Measurements from ENCODE around the gene ONECUT3. TPM values are rescaled to one million over a fixed set of nuclear protein-coding genes. Genes with fewer than 3 reads are reported as not detected.

ONECUT3 gene
- total and polyA plus RNA-seq, 9 of the 15 experiments (the other 6 are each of a cell fraction or from before 2014, with no cell fraction given), result not detected

DNA sequence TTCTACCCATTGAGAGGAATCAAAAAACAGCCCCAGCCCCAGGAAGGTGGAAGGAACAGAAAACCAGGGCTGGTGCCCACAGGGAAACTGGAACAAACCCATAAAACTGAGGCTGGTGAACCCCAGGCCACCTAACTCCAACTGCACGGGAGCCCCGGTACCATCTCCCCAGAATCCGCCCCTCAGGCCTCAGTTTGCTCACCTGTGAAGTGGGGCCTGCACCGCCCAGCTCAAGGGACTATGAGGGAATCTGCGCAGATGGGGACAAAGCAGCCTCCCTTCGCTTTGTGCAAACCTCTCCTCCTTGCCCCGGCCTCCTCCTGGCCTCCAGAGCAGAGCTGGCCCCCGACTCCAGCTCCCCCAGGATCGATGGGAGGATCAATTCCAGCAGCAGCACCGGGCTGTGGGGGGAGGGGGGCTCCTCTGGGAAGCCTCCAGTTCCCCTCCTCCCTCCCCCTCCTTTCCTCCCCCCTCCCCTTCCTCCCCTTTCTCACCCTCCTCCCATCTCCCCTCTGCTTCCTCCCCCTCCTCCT lies 9.1 kb upstream of the ONECUT3 start:
- no peaks in the 10 kb centered on the region for H4K20me1 ChIP-seq (replicated peaks; ENCODE audit: control insufficient read depth, insufficient read depth, low read length)
- WGBS (ENCODE audit: insufficient coverage, low coverage, missing lambda C conversion rate), result 71% methylated on average over 5 of the region's 10 CpGs
- intact Hi-C loops (cut with micrococcal nuclease) (no loop called here), in situ Hi-C loops (cut with MboI) (no loop called here)
- peaks cover 24 to 60% of the 10 kb centered on the region in 2 experiments for H3K4me1 ChIP-seq (replicated peaks in 1 of 2; ENCODE audit: control insufficient read depth in 2 of 2, insufficient read depth in 2 of 2, low read length in 2 of 2)
- BruUV-seq (replicated peaks), result no TSS peak
- H3K79me2 ChIP-seq (ENCODE audit: control insufficient read depth, insufficient read depth, low read length), result no peaks in the 10 kb centered on the region
- H3K4me2 ChIP-seq (ENCODE audit: insufficient read depth, low read length), result no peak overlapping the region
- H3K4me3 ChIP-seq, result no peak overlapping the region
- ATAC-seq (no peak), FAIRE-seq (no peak), DNase-seq (ENCODE audit: extremely low read depth in 1 of 4, low spot score in 3 of 4) (no peak)
- H3K36me3 ChIP-seq (ENCODE audit: control insufficient read depth, insufficient read depth, low read length), result no peaks in the 10 kb centered on the region
- H3K9me3 ChIP-seq (replicated peaks; ENCODE audit: control insufficient read depth, insufficient read depth, low read depth, low read length), result no peaks in the 10 kb centered on the region
- no peak overlapping the region for H2AFZ ChIP-seq (ENCODE audit: low read depth, low read length)
- H3K9ac ChIP-seq (ENCODE audit: insufficient read depth in 1 of 2, low read depth in 2 of 2, low read length in 2 of 2), result no peak overlapping the region; a peak in 1 of 4 replicates
- ChIA-PET CTCF (ENCODE audit: low intra/inter-chr PET ratio) (no interaction called here), POLR2A (no interaction called here)
- H3K27ac ChIP-seq (ENCODE audit: extremely low read depth, low read depth, low read length), result no peak overlapping the region
- H3K9me1 ChIP-seq (ENCODE audit: control insufficient read depth, insufficient read depth, low read length), result no peaks in the 10 kb centered on the region
- peaks cover 0 to 7% of the 10 kb centered on the region in 2 experiments; a peak in 1 of 5 replicates for H3K27me3 ChIP-seq (ENCODE audit: control insufficient read depth in 2 of 2, insufficient read depth in 2 of 2, low read length in 2 of 2)
- TF ChIP-seq EHMT2 (IDR thresholded peaks at IDR 0.05) (no peak), ZNF3 (CRISPR knock-in tag; IDR thresholded peaks at IDR 0.05) (no peak), HDAC2 (IDR thresholded peaks at IDR 0.05) (no peak), ZNF589 (CRISPR knock-in tag; IDR thresholded peaks at IDR 0.05; ENCODE audit: low read depth) (no peak), XRCC5 (IDR thresholded peaks at IDR 0.05; ENCODE audit: low read depth, low read length) (no peak), GATAD2A (IDR thresholded peaks at IDR 0.05) (no peak), SRSF3 (IDR thresholded peaks at IDR 0.05; ENCODE audit: insufficient read depth, low read length) (no peak), GTF2F1 (IDR thresholded peaks at IDR 0.05; ENCODE audit: low read depth, low read length) (no peak), BCOR (IDR thresholded peaks at IDR 0.05) (0 out of 2 replicates have a peak, but pooled peaks have one; percentile 46), RUNX1 (IDR thresholded peaks at IDR 0.05; ENCODE audit: low read depth) (no peak), HLTF (IDR thresholded peaks at IDR 0.05) (no peak), KDM1A (IDR thresholded peaks at IDR 0.05) (peak; percentile 34 to 49; a peak in 1 of 4 replicates), RBM25 (IDR thresholded peaks at IDR 0.05; ENCODE audit: low read depth, low read length, severe bottlenecking) (peak; percentile 72), BRF1 (IDR thresholded peaks at IDR 0.05; ENCODE audit: borderline replicate concordance, extremely low read depth, insufficient read length) (no peak), EGR1 (conservative IDR thresholded peaks at IDR 0.05) (no peak), ZBTB7A (IDR thresholded peaks at IDR 0.05; ENCODE audit: borderline replicate concordance, control insufficient read depth, low read depth, low read length) (no peak), NCOA6 (IDR thresholded peaks at IDR 0.05) (no peak)
- TF ChIP-seq, protein P1, sequence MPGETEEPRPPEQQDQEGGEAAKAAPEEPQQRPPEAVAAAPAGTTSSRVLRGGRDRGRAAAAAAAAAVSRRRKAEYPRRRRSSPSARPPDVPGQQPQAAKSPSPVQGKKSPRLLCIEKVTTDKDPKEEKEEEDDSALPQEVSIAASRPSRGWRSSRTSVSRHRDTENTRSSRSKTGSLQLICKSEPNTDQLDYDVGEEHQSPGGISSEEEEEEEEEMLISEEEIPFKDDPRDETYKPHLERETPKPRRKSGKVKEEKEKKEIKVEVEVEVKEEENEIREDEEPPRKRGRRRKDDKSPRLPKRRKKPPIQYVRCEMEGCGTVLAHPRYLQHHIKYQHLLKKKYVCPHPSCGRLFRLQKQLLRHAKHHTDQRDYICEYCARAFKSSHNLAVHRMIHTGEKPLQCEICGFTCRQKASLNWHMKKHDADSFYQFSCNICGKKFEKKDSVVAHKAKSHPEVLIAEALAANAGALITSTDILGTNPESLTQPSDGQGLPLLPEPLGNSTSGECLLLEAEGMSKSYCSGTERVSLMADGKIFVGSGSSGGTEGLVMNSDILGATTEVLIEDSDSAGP (CRISPR knock-in tag; IDR thresholded peaks at IDR 0.05), result no peak
- TF ChIP-seq, protein P2, sequence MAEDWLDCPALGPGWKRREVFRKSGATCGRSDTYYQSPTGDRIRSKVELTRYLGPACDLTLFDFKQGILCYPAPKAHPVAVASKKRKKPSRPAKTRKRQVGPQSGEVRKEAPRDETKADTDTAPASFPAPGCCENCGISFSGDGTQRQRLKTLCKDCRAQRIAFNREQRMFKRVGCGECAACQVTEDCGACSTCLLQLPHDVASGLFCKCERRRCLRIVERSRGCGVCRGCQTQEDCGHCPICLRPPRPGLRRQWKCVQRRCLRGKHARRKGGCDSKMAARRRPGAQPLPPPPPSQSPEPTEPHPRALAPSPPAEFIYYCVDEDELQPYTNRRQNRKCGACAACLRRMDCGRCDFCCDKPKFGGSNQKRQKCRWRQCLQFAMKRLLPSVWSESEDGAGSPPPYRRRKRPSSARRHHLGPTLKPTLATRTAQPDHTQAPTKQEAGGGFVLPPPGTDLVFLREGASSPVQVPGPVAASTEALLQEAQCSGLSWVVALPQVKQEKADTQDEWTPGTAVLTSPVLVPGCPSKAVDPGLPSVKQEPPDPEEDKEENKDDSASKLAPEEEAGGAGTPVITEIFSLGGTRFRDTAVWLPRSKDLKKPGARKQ (CRISPR knock-in tag; IDR thresholded peaks at IDR 0.05), result no peak
- TF ChIP-seq, protein P3, sequence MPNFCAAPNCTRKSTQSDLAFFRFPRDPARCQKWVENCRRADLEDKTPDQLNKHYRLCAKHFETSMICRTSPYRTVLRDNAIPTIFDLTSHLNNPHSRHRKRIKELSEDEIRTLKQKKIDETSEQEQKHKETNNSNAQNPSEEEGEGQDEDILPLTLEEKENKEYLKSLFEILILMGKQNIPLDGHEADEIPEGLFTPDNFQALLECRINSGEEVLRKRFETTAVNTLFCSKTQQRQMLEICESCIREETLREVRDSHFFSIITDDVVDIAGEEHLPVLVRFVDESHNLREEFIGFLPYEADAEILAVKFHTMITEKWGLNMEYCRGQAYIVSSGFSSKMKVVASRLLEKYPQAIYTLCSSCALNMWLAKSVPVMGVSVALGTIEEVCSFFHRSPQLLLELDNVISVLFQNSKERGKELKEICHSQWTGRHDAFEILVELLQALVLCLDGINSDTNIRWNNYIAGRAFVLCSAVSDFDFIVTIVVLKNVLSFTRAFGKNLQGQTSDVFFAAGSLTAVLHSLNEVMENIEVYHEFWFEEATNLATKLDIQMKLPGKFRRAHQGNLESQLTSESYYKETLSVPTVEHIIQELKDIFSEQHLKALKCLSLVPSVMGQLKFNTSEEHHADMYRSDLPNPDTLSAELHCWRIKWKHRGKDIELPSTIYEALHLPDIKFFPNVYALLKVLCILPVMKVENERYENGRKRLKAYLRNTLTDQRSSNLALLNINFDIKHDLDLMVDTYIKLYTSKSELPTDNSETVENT (CRISPR knock-in tag; IDR thresholded peaks at IDR 0.05), result no peak
